ACC112 (cell line): Measurements from ENCODE around the gene MLLT6.

Experiments
- H2AFZ ChIP-seq: fragments of 200-600 bp; sonication (generic); one replicate; pipeline ENCODE4 v1.6.0; 2017; ENCODE audit warnings: antibody characterized with exemption, low read length; ENCODE audit not compliant: unreplicated experiment
- H3K27ac ChIP-seq: fragments of 200-600 bp; sonication (generic); 2 replicates; pipeline ENCODE4 v1.5.1; 2014; ENCODE audit warnings: low read depth, mild to moderate bottlenecking, antibody characterized with exemption, low read length, moderate library complexity
- H3K27me3 ChIP-seq: fragments of 200-600 bp; sonication (generic); 2 replicates; pipeline ENCODE4 v1.6.1; 2014; ENCODE audit warnings: mild to moderate bottlenecking, antibody characterized with exemption, low read length, moderate library complexity, mixed read lengths; ENCODE audit not compliant: insufficient read depth
- H3K36me3 ChIP-seq: fragments of 200-600 bp; sonication (generic); 2 replicates; pipeline ENCODE4 v1.6.1; 2016; ENCODE audit warnings: mild to moderate bottlenecking, antibody characterized with exemption, low read length, moderate library complexity, mixed read lengths; ENCODE audit not compliant: insufficient read depth
- H3K4me1 ChIP-seq: fragments of 200-600 bp; sonication (generic); one replicate; pipeline ENCODE4 v1.6.1; 2016; ENCODE audit warnings: low read length, mixed read lengths; ENCODE audit not compliant: insufficient read depth, unreplicated experiment, control insufficient read depth
- H3K4me3 ChIP-seq: fragments of 200-600 bp; sonication (generic); 2 replicates; pipeline ENCODE4 v1.5.1; 2014; ENCODE audit warnings: mild to moderate bottlenecking, low read depth, low read length
- H3K79me2 ChIP-seq: fragments of 200-600 bp; sonication (generic); one replicate; pipeline ENCODE4 v1.6.0; 2016; ENCODE audit warnings: low read length; ENCODE audit not compliant: control insufficient read depth, unreplicated experiment, insufficient read depth

MLLT6 gene

DNA sequence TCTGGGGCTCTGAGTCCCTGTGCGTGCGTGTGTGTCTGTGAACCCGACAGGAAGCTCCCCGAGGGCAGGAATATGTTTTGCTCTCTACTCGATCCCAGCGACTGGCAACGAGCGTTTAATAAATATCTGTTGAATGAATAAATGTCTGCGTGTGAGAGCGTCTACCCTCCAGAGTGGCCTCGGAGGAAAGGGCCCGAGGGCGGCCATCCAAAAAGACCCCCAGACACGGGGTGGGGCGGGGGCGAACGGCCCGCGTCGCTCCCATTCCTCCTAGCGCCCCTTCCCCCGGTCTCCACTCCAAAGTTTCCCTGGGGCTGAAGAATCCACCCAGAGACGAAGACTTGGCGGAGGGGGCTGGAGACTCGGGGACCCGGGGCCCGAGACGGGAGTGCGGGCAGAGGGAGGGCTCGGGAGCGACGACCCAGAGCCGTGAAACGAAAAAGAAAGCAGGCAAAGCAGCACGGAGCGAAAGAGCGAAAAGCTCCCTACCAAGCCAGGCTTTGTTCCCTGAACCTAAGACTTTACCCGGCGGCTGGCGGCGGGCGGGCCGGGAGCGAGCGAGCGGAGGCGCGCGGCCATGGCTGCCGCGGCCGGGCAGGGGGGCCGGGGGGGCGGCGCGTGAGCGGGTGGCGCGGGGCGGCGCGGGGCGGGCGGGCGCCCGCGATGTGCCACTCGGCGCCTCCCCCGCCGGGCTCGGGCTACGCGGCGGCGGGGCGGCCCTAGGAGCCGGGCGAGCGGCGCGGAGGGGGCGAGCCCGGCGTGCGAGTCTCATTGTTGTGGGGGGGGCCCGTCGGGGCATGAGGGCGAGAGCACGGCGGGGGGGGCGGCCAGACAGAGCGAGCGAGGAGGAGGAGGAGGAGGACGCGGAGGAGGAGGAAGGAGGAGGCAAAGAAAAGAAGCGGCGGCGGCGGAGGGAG lies at the start of gene MLLT6:
Gene MLLT6 (plus strand): TSS at position 668 of the 917 bp plus-strand sequence. CDS start 360 bp downstream, outside the sequence.
- Histone ChIP-seq H3K27me3 (no peaks in the 10 kb centered on the region), H3K27ac (peak within 1 kb of the TSS; percentile 70), H3K36me3 (0 out of 2 replicates have a peak, but pooled peaks cover 6% of the 10 kb centered on the region), H3K79me2 (peaks cover 29% of the 10 kb centered on the region), H3K4me1 (peaks cover 13% of the 10 kb centered on the region), H2AFZ (peak within 1 kb of the TSS; percentile 54), H3K4me3 (peak within 1 kb of the TSS; percentile 97)

DNA sequence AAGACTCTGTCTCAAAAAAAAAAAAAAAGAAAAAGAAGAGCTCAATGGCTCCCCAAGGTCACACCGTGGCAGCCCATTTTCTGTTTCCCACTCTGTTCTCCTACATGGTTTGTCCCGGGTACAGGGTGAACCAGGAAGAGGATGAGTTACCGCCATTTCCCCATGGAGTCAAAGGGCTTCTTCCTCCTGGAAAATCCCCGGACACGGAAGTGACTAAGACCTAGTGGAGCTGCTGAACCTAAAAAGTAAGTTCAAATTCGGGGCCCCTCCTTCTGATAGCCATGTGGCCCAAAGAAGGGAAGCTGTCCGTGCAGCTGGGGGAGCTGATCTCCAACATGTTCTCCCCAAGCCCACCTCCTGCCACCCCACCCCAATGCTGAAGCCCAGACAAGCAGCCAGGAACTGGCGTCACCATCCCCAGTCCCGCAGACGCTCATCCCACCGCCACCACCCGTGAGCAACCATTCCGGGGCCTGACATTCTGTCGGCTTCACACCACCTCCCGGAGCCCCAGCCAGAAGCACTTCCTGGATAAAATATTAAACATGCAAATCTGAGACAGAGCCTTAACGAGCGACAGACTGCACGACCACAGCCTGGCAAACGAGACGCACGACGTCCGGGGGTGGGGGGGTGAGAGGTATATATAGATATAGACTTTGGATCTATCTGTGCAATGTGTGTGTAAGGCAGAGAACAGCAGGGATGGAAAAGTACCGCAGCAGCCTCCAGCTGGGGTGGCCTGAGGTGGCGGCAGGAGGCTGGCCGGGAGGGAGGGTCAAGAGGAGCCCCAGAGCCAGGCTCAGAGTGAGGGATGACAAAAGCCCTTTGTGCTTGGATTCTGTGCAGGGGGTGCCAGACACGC lies 47.9 kb upstream of the MLLT6 start:
- no peaks in the 10 kb centered on the region for H3K4me1 ChIP-seq
- H3K36me3 ChIP-seq = no peaks in the 10 kb centered on the region
- H2AFZ ChIP-seq = no peak overlapping the region
- peaks cover 22% of the 10 kb centered on the region for H3K27me3 ChIP-seq
- no peak overlapping the region for H3K4me3 ChIP-seq
- H3K79me2 ChIP-seq = no peaks in the 10 kb centered on the region
- H3K27ac ChIP-seq = no peak overlapping the region

DNA sequence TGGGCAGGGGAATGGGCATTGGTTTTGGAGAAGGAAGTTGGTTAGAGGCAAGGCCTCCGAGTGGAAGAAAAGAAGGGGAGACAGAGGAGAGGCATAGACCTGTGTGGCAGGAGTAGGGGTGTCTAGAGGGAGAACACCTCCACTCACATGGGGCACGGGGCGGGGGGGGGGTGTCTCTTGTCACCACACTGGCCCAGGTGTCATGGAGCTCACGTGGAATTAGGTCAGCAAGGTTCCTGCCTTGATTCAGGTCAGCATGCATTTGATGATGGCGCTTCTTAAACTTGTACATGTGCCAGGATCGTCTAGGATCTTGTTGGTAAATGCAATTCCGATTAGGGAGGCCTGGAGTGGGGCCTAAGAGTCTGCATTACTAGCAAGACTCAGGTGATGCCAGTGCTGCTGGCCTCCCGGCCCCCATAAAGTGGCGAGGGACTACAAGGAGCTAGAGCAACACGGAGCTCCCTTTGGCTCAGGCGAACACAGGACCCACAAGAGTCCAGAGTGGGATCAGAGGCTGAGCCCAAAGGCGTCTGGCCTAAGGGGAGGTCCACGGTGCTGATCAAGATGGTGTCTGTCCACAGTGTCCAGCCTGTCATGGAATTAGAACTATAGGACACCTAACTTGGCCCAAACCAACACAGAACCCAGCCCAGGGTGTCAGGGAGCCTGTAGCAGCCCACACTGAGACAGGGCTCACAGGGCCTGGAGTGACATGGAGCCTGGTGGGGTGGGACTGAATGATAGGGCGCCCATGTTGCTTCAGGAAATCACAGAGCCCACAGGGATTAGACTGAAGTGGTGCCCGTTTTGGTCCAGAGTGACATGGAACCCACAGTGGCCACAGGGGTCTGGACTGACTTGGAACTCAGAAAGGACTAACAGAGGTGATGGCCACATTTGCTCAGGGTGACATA lies 47.0 kb upstream of the MLLT6 start:
- no peaks in the 10 kb centered on the region for H3K36me3 ChIP-seq
- no peak overlapping the region for H3K4me3 ChIP-seq
- H3K27me3 ChIP-seq = peaks cover 22% of the 10 kb centered on the region
- H2AFZ ChIP-seq = no peak overlapping the region
- H3K4me1 ChIP-seq = no peaks in the 10 kb centered on the region
- H3K27ac ChIP-seq = no peak overlapping the region
- no peaks in the 10 kb centered on the region for H3K79me2 ChIP-seq

DNA sequence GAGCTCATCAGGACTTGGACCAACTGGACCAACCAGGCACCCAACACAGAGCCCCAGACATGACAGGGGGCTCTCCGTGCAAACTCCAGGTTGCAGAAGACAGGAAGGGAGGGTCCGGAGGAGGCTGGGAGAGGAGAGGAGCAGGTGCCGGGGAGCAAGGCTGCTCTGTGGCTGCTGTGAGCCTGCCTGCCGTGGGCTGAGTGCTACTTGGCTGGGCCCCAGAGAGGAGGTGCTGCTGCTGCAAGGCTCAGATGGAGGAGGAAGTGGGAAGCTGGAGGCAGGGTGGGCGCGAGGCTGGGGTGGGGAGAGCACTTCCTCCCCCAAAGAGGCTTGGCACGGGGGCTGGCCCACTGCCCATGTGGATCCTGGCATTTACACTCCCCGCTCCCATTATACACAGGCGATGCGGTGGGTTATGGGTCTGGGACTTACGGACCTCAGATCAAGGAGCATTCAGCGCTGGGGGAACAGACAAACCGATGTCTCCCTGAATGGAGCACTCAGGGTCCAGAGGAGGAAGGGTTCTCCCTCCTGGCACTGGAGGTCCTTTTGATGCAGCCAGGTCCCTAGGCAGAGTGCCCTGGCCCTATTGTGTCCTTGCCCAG lies 46.2 kb upstream of the MLLT6 start:
- H3K27ac ChIP-seq = no peak overlapping the region
- peaks cover 14% of the 10 kb centered on the region for H3K27me3 ChIP-seq
- H3K4me3 ChIP-seq = no peak overlapping the region
- no peak overlapping the region for H2AFZ ChIP-seq
- no peaks in the 10 kb centered on the region for H3K4me1 ChIP-seq
- H3K36me3 ChIP-seq = no peaks in the 10 kb centered on the region
- H3K79me2 ChIP-seq = no peaks in the 10 kb centered on the region

DNA sequence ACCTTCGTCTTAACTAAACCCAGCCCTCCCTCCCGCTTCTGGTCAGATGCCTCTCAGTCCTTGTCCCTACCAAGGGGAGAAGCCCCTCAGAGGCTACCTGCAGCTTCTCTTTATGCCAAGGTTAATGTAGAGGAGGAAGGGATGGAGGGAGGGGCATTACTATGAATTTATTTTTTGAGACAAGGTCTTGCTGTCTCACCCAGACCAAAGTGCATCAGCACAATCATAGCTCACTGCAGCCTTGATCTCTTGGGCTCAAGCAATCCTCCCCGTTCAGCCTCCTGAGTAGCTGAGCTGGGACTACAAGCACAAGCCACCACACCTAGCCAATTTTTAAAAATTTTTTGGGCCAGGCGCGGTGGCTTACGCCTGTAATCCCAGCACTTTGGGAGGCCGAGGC lies 45.7 kb upstream of the MLLT6 start:
- no peak overlapping the region for H3K4me3 ChIP-seq
- H3K27me3 ChIP-seq = peaks cover 8% of the 10 kb centered on the region
- H3K79me2 ChIP-seq = no peaks in the 10 kb centered on the region
- no peaks in the 10 kb centered on the region for H3K4me1 ChIP-seq
- no peaks in the 10 kb centered on the region for H3K36me3 ChIP-seq
- H3K27ac ChIP-seq = no peak overlapping the region
- no peak overlapping the region for H2AFZ ChIP-seq

DNA sequence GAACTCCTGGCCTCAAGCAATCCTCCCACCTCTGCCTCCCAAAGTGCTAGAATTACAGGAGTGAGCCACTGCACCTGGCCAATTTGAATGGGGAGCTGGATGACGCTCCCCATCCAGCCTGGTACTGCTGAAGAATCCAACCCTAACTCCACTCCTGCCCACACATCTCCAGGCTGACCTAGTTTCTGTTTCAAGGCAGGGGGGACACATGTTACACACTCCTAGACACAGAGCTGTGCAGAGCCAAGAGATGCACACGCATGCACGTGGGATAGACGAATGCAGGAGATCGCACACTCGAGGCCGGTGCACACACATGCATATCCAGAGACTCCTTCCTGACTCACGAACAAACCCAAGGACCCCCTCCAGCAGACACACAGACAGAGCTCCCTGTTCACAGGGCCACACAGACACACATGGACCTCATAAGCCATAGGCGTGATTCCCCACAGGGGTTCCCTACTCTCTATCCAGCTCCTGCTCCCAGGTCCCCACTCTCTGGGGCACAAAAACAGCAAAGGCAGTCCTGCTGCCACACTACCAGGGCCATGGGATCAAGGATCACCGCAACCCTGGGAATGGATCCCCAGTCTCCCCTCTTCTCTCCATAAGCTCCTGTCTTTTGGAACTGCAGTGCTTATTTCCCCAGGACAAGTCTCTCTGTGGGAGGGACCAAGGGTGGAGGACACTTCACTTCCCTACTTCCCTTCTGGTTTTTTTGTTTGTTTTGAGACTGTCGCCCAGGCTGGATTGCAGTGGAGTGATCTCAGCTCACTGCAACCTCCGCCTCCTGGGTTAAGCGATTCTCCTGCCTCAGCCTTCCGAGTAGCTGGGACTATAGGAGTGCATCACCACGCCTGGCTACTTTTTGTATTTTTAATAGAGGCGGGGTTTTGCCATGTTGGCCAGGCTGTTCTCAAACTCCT lies 44.7 kb upstream of the MLLT6 start:
- Histone ChIP-seq H3K4me1 (no peaks in the 10 kb centered on the region), H2AFZ (no peak overlapping the region), H3K27me3 (no peaks in the 10 kb centered on the region), H3K27ac (no peak overlapping the region), H3K36me3 (no peaks in the 10 kb centered on the region), H3K79me2 (no peaks in the 10 kb centered on the region), H3K4me3 (no peak overlapping the region)

DNA sequence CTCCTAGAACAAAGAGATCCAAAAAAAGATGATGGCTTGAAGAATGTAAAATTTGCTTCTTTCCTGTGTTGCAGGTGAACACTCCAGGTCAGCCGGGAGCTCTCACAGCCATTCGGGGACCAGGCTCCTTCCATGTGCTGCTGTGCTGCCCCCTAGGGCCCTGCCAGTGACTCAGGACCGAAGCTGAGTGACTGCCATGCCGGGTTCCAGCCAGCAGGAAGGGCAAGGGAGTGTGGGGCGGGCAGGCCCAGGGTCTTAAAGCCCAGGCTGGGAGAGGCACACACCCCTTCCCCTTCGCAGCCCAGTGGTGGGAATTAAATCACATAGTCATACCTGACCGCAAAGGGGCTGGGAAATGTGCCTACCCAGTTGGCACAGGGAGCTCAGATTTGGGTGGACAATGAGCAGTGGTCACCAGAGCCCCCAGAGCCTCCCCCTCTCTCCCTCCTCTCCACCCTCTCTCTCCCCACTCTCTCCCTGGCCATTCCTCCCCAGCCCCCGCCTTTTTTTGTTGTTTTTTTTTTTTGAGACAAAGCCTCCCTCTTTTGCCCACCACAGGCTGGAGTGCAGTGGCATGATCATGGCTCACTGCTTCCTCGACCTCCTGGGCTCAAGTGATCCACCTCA lies 41.8 kb upstream of the MLLT6 start:
- H3K79me2 ChIP-seq = no peaks in the 10 kb centered on the region
- no peaks in the 10 kb centered on the region for H3K4me1 ChIP-seq
- H3K4me3 ChIP-seq = no peak overlapping the region
- no peak overlapping the region for H3K27ac ChIP-seq
- H3K27me3 ChIP-seq = peaks cover 3% of the 10 kb centered on the region; the same call in 1 of the 2 replicates
- no peak overlapping the region for H2AFZ ChIP-seq
- no peaks in the 10 kb centered on the region for H3K36me3 ChIP-seq

DNA sequence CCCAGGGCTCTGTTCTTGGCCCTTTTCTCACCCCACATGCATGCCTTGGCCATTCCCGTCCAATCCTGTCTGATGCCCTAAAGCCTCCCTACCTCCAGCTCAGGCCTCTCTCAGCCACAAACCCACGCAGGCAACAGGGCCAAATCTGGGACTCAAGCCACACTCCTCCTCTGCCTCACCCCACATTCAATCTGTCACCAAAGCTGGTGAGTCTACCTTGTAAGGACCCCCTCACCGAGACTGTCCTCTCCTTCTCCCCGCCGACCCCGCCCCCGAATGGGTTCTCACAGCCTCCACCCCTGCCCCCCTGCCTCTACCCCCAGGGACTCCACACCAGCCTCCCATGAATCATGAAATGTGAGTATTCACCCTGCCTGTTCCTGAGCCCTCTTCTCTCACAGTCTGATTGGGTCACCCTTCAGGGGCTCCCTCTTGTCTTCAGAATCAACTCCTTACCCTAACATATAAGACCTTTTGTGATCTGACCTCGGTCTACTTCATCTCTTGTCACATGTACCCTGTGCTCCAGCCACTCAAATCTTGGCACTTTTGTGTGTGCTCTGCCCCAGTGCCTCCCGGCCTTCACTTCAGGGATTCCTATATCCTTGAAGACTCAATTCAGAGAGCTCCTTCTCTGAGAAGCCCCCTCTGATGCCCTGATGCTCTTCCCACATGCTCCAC lies 41.0 kb upstream of the MLLT6 start:
- no peaks in the 10 kb centered on the region for H3K36me3 ChIP-seq
- H3K4me1 ChIP-seq = no peaks in the 10 kb centered on the region
- H3K79me2 ChIP-seq = no peaks in the 10 kb centered on the region
- H3K27ac ChIP-seq = no peak overlapping the region
- H3K27me3 ChIP-seq = peaks cover 11% of the 10 kb centered on the region
- no peak overlapping the region for H2AFZ ChIP-seq
- no peak overlapping the region for H3K4me3 ChIP-seq
